Right lobe of liver (tissue), 6 donors: Measurements from ENCODE around the gene ZBTB8A. TPM values are rescaled to one million over a fixed set of nuclear protein-coding genes. Genes with fewer than 3 reads are reported as not detected.
"Not testable (repeated sequence)": the region's sequence is repeated elsewhere in the genome, so short reads cannot be mapped to it uniquely, and the experiment has no call there.

Experiments
- ATAC-seq, 4 donors: fragments of 200-7000 bp; cut with Tn5 transposase; one replicate each; pipeline ENCODE4 v1.9.1; 2020; ENCODE audit warnings: mild to moderate bottlenecking in 4 of 4, moderate library complexity in 4 of 4
- DNase-seq, 3 donors: peaks; one replicate each; pipeline ENCODE4 v3.0.0-alpha.2; 2020
- H3K27ac ChIP-seq, 3 donors: fragments of 200-600 bp; one replicate each; pipeline ENCODE4 v1.8.0; 2022
- H3K27me3 ChIP-seq, 2 donors: fragments of 200-600 bp; one replicate each; pipeline ENCODE4 v1.8.0; 2022
- H3K36me3 ChIP-seq, 4 donors: fragments of 200-600 bp; sonication (generic) in 1 of 4; one replicate each; pipeline versions ENCODE4 v1.5.1 to v1.8.0; 2017 to 2022; ENCODE audit warnings: control low read depth in 1 of 4
- H3K4me1 ChIP-seq, 4 donors: fragments of 200-600 bp; sonication (generic) in 1 of 4; one replicate each; pipeline versions ENCODE4 v1.5.1 to v1.8.0; 2017 to 2022; ENCODE audit warnings: control low read depth in 1 of 4
- H3K4me3 ChIP-seq, 3 donors: fragments of 200-600 bp; one replicate each; pipeline ENCODE4 v1.8.0; 2022
- H3K9me3 ChIP-seq, 4 donors: fragments of 200-600 bp; sonication (generic) in 1 of 4; one replicate each; pipeline versions ENCODE4 v1.5.1 to v1.8.0; 2017 to 2022; ENCODE audit warnings: control low read depth in 1 of 4
- POLR2A ChIP-seq: fragments of 450-650 bp; IDR thresholded peaks from one replicate; pipeline ENCODE4 v1.6.1; 2017; ENCODE audit warnings: antibody characterized with exemption, mild to moderate bottlenecking
- WGBS: methylation state at CpG from one replicate; pipeline ENCODE4 v1.1.6; 2018; ENCODE audit warnings: low coverage, low lambda C conversion rate; ENCODE audit not compliant: insufficient coverage; ENCODE audit errors: missing lambda C conversion rate; 5-methylcytosine and 5-hydroxymethylcytosine counted together
- intact Hi-C, 2 donors: fragments of 100-400 bp; cut with DNase I; formaldehyde crosslinking; loops; one replicate each; pipeline versions ENCODE4 v1.11.2 to v1.14.1; 2022
- total RNA-seq, 6 experiments: library from RNA; depleted of rRNA in 2 of 6; stranded (reverse); fragments of >200 nt in 2 of 6; fragmentation: NEBNext Ultra II Directional in 3 of 6; extraction: Animal tissue kit (Norgen Biotek cat#: 25700) in 3 of 6; gene quantifications; one replicate each; pipeline versions ENCODE4 v1.1.0 to v1.2.4, GENCODE V29; 2016 to 2023
- TF ChIP-seq, protein P1 (sequence below), 4 donors: fragments of 200-600 bp in 3 of 4; fragments of 450-650 bp in 1 of 4; IDR thresholded peaks; one replicate each; pipeline versions ENCODE4 v1.5.1 to v1.8.0; 2016 to 2022; ENCODE audit warnings: antibody characterized with exemption in 4 of 4, mild to moderate bottlenecking in 2 of 4
- donor health status: DM: no; HTN: yes; CAD: no.
- donor health status: DM: no; HTN: no; CAD: no.
- donor health status: DM: no; HTN: no; CAD: no.
- donor health status: DM: no; HTN: yes; CAD: no.
- donor health status: DM: no; HTN: yes; CAD: no.

The ZBTB8A gene
- total RNA-seq, 6 experiments from 2014 or later, result 1.6 to 3.4 (median 2.3) TPM

DNA sequence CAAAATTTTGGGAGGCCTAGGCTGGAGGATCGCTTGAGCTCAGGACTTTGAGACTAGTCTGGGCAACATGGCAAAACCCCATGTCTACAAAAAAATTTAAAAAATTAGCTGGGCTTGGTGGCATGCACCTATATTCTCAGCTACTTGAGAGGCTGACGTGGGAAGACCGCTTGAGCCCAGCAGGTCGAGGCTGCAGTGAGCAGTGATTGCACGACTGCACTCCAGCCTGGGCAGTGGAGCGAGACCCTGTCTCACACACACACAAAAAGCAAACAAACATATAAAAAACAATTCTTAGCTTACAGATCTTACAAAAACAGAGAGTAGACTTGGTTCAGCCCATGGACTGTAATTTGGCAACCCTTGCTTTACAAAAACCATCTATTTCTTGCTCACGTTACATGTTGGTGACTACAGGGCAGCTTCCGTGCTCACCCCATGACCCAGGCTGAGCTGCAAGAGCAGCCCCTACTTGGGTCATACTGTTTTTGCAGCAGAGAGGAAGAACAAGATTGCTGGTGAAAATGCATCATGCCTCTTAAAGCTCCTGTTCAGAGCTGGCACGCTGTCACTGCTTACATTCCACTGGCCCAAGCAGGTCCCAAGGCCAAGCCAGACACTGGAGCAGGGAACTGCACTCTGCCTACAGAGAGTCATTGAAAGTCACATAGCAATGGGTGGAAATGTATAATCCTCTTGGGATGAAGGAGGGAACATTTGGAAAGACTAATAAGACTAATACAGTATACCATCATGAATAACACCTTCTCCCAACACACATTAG, 13.4 kb upstream of the ZBTB8A start:
- ATAC-seq, result no peak
- Histone ChIP-seq H3K27ac (no peak overlapping the region), H3K27me3 (no peaks in the 10 kb centered on the region), H3K36me3 (no peaks in the 10 kb centered on the region), H3K4me1 (no peaks in the 10 kb centered on the region), H3K9me3 (no peaks in the 10 kb centered on the region), H3K4me3 (no peak overlapping the region)
- 88% methylated on average over 7 of the region's 9 CpGs for WGBS
- DNase-seq, result no peak
- TF ChIP-seq, protein P1, sequence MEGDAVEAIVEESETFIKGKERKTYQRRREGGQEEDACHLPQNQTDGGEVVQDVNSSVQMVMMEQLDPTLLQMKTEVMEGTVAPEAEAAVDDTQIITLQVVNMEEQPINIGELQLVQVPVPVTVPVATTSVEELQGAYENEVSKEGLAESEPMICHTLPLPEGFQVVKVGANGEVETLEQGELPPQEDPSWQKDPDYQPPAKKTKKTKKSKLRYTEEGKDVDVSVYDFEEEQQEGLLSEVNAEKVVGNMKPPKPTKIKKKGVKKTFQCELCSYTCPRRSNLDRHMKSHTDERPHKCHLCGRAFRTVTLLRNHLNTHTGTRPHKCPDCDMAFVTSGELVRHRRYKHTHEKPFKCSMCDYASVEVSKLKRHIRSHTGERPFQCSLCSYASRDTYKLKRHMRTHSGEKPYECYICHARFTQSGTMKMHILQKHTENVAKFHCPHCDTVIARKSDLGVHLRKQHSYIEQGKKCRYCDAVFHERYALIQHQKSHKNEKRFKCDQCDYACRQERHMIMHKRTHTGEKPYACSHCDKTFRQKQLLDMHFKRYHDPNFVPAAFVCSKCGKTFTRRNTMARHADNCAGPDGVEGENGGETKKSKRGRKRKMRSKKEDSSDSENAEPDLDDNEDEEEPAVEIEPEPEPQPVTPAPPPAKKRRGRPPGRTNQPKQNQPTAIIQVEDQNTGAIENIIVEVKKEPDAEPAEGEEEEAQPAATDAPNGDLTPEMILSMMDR (IDR thresholded peaks at IDR 0.05), result no peak
- no peak for TF ChIP-seq POLR2A
- intact Hi-C loops, result no loop called here

DNA sequence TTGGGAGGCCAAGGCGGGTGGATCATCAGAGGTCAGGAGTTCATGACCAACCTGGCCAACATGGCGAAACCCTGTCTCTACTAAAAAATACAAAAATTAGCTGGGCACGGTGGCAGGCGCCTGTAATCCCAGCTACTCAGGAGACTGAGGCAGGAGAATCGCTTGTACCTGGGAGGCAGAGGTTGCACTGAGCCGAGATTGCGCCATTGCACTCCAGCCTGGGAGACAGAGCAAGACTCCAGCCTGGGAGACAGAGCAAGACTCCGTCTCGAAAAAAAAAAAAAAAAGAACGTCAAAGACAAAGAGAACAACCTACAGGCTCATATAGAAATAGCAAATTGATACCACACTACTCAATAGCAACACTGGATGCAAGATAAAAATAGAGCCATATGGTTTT, 10.7 kb upstream of the ZBTB8A start:
- H3K36me3 ChIP-seq, H3K27ac ChIP-seq, H3K27me3 ChIP-seq, intact Hi-C loops, H3K4me3 ChIP-seq, H3K9me3 ChIP-seq, ATAC-seq, DNase-seq, H3K4me1 ChIP-seq: not testable (repeated sequence)
- 87% methylated on average over 7 of the region's 10 CpGs for WGBS

DNA sequence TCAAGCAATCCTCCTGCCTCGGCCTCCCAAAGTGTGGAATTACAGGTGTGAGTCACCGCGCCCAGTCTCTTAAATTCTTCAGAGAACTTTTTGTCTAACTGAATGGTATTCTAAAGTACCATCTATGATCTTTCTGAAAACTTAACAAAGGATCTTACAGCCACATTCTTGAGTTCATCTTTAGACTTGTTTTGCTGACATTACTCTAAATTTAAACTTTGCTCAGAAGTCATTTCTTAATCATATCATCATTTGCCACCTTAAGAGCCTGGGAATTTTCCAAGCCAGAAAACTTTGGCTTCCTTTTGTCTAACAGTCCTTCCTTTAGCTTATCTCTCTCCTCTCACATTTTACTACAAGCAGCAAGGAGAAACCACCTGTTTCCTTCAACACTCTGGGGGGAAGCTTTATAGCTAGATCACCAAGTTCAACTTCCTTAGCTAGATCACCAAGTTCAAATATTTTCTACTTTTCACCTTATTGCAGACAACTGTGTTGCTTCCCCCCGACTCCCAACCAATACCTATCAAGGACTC, 5.4 kb upstream of the ZBTB8A start:
- no peaks in the 10 kb centered on the region for H3K36me3 ChIP-seq
- H3K4me3 ChIP-seq, result no peak overlapping the region
- TF ChIP-seq, protein P1 (IDR thresholded peaks at IDR 0.05), result no peak
- no peak for TF ChIP-seq POLR2A
- DNase-seq (no peak), ATAC-seq (peak in 2 of 4 donors; percentile 39 to 67)
- no peaks in the 10 kb centered on the region for H3K4me1 ChIP-seq
- H3K27ac ChIP-seq, result no peak overlapping the region
- intact Hi-C loops, result no loop called here
- H3K27me3 ChIP-seq, result no peaks in the 10 kb centered on the region
- no peaks in the 10 kb centered on the region for H3K9me3 ChIP-seq
- WGBS, result 45% methylated on average over 4 of the region's 4 CpGs

DNA sequence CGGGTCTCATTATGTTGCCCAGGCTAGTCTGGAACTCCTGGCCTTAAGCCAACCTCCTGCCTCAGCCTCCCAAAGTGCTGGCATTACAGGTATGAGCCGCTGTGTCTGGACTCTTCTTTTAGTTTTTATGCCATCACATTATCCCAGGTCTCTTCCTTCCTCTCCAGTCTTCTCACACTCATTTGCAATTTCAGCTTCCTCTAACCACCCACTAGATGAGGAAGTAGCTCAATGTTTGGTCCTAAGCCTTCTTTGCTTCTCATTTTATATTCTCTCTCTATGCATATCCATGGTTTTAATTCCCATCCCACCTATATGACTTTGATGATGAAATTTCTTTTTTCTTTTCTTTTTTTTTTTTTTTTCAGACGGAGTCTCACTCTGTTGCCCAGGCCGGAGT, 3.1 kb upstream of the ZBTB8A start:
- 59% methylated on average over 4 of the region's 4 CpGs for WGBS
- intact Hi-C loops, result no loop called here
- peak in 1 of 4 donors; percentile 25 for ATAC-seq

DNA sequence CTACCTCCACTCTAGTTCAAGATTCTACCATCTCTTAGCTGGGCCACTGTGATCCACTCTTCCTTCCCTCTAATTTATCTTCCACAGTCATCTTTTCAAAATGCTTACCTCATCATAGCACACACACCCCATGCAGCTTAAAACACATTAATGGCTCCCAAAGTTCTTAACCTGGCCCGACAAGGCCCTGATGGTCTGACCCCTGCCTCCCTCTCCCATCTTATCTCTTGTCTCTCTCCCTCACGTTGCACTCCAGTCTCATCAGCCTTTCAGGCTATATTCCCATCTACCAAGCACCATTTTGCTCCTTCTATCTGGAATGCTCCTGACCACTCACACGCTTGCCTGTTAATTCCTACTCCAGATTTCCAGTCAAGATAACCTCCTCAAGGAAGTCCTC, 2.5 kb upstream of the ZBTB8A start:
- WGBS, result 65% methylated on average over 3 of the region's 3 CpGs
- no peaks in the 10 kb centered on the region for H3K4me1 ChIP-seq
- H3K27ac ChIP-seq, result no peak overlapping the region
- H3K4me3 ChIP-seq, result no peak overlapping the region
- H3K27me3 ChIP-seq, result no peaks in the 10 kb centered on the region
- DNase-seq (no peak), ATAC-seq (no peak)
- no peaks in the 10 kb centered on the region for H3K9me3 ChIP-seq
- intact Hi-C loops, result no loop called here
- no peaks in the 10 kb centered on the region for H3K36me3 ChIP-seq
- no peak for TF ChIP-seq POLR2A
- TF ChIP-seq, protein P1 (IDR thresholded peaks at IDR 0.05), result no peak

More for the DNA sequence above, 3.1 kb upstream of the ZBTB8A start:
- H3K4me3 ChIP-seq, result no peak overlapping the region
- TF ChIP-seq, protein P1 (IDR thresholded peaks at IDR 0.05), result no peak
- no peaks in the 10 kb centered on the region for H3K36me3 ChIP-seq
- no peaks in the 10 kb centered on the region for H3K4me1 ChIP-seq
- H3K27ac ChIP-seq, result no peak overlapping the region
- H3K27me3 ChIP-seq, result no peaks in the 10 kb centered on the region
- no peaks in the 10 kb centered on the region for H3K9me3 ChIP-seq
- no peak for DNase-seq
